Mucosa of gallbladder (tissue), 1 donor: ENCODE data around the gene RAD1. TPM values are rescaled to one million over a fixed set of nuclear protein-coding genes. Genes with fewer than 3 reads are reported as not detected.
A peak's percentile ranks its signal among the peaks of the same experiment; 100 is the strongest.

Experiments
- DNase-seq: peaks from one replicate; pipeline ENCODE4 v3.0.0-alpha.2; 2020; ENCODE audit warnings: low spot score
- total RNA-seq: library from RNA; stranded (reverse); gene quantifications from one replicate; pipeline ENCODE4 v1.2.1, GENCODE V29; 2021
- donor health status: DM: no; HTN: no; CAD: no.

The RAD1 gene
- total RNA-seq, 1 donor from 2014 or later, result 16.9 TPM

DNA sequence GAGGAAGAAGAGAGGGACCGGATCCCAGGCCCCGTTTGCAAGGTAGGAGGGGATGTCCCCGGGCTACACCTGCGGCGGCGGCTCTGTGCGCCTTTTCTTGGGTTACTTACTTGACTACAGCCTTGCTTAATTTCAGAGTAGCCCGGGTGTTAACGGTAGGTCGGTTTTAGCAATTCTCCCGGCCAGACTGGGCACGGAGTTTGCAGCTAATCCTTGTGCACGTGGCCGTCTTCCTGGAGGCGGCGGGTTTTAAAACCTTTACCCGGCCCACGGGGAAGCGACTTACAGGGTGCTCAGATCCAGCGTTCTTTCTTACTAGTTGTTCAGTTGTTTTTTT lies 520 bp upstream of the RAD1 start:
- DNase-seq, result no peak

DNA sequence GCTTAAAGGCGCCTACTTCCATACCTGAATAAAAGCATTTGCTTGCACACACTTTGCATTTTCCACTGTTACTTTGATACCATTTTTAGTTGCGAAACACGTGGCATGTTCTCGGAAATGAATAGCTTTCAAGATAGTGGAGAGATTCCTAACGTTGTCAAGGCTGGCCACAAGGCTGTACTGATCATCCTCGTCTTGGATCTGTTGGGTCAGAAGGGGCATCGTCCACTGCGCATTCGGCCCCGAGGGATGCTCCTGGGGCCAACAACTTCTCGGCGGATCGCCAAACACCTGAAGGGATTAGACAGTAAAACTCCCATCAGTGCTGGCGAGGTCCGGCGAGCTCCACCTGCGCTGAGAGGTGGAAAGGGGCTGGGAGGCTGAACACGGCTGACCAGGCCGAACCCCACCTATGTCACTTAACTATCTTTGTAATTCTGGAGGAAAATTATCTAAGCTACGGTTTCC lies 599 bp downstream of the RAD1 start:
- DNase-seq, result peak; percentile 14

DNA sequence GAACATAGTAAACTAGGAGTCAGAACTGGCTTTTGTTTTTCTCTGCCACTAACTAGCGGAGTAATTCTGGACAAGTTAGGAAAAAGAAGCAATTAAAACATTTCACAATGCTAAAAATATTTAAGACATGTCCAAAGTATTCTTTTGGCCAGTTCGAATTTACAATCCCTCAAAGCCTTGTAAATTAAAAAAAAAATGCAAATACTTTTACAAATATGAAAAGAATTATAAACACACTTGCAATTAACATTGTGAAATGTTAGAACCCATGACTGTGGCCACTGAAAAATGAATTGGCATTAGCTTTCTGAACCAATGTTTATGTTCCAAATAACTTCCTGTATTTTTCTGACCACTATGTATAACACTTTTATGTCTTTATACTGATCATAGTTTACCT lies 2.2 kb downstream of the RAD1 start:
- no peak for DNase-seq

DNA sequence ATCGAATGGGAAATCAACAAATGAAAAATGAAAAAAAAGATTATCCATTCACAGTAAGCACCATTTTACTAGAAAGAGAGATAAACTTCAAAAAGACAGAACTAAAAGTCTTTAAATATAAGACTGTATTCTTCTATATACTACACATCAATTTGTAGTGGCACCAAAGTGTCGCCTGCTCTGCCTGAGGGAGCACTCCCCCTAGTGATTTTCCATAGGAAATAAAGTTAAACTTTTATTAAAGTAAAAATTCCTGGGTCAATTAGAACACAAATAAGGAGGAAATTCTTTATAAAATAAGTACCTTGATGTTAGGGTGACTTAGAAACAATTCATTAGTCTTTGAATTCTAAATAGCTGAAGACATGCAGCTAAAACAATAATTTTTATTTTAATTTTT lies 9.7 kb downstream of the RAD1 start:
- no peak for DNase-seq

DNA sequence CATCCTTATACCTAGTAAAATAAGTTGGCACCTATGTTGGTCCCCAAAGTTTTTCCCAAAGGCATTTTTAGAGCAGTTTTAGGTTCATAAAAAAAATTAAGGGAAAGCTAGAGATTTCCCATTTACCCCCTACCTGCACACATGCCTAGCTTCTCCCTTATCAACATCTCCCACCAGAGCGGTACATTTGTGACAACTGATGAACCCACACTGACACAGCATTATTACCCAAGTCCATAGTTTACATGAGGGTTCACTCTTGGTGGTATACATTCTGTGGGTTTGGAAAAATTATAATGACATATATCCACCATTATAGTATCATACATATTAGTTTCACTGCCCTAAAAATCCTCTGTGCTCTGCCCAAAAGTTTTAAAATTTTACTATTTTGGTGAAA lies 12.0 kb downstream of the RAD1 start:
- no peak for DNase-seq

DNA sequence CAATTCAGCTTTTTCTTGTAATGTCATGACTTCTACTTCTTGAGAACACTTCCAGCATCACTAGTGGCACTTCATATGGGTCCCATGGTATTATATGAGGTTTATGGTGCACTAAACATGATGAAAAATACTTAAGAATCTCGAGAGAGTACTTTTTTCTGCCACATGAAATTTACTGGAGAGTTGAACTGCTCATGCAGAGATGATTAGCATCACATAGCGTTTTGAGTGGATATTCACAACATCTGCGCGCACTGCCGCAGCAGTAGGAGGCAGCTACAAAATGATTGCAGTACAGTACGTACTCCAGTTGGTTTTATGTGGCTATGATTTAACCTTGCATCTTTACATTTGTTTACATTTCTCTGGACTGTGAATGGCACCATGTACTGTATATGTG lies 14.7 kb downstream of the RAD1 start:
- DNase-seq, result no peak

DNA sequence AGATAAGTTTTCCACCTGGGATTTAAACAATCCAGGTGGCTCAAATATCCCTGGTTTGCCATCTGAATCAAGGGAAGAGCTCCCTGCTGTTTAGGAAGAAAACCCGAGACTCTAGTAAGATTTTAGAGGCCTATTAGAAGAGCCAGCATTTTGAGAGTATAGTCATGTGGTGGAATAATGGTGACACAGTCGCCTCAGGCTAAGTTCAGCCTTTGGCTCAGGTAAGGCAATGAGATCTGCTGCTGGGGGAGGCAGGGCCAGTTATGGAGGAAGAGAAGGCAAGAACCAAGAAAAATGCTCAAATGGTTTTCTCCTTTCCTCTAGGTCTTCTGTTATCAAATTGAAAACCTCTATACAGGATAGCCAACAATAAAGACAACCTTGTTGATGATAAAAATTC lies 16.2 kb downstream of the RAD1 start:
- no peak for DNase-seq

DNA sequence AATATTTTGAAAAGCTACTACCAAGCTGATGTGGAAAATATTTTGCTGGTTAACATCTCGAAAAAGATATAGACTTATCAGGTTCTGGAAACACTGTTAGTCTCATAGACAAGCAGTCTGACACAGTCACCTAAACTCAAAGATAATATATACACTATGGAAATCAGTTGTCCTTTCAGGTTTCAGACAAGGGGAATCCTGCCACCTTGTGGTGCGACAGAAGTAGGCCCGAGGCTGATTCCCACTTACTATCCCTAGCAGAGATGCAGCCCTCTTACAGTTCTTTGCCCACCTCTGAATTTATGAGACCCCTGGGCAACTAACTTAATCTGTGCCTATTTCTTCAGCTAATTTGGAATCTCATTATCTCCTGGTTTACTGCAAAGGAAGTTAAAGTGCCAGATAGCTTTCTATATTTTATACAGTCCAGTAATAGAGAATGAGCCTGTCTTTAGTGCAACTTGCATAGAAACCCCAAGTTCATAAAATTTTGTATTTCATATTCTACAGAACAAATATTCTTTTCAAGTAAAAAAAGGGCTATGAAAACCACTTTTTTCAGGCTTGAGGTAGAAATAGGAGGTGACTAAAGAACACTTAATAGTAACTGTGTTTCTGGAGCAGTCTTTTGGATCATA lies 16.9 kb downstream of the RAD1 start:
- peak; percentile 66 for DNase-seq

DNA sequence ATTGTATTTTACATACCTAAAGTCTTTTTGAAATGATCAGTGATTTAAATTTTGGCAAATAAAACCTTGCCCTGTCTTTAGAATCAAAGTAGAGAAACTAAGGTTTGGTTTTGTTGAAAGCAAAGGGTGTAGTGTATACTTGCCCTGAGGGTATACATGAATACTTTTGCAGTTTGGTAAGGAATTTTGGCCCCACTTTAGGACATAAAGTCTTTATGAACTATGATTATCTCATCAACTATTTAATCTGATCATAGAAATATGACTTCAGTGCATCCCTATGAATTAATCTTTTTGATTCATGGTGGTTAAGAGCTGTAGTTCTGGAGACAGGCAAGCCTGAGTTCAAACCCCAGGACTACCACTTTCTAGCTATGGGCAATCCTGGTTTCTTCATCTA lies 17.7 kb downstream of the RAD1 start:
- no peak for DNase-seq

DNA sequence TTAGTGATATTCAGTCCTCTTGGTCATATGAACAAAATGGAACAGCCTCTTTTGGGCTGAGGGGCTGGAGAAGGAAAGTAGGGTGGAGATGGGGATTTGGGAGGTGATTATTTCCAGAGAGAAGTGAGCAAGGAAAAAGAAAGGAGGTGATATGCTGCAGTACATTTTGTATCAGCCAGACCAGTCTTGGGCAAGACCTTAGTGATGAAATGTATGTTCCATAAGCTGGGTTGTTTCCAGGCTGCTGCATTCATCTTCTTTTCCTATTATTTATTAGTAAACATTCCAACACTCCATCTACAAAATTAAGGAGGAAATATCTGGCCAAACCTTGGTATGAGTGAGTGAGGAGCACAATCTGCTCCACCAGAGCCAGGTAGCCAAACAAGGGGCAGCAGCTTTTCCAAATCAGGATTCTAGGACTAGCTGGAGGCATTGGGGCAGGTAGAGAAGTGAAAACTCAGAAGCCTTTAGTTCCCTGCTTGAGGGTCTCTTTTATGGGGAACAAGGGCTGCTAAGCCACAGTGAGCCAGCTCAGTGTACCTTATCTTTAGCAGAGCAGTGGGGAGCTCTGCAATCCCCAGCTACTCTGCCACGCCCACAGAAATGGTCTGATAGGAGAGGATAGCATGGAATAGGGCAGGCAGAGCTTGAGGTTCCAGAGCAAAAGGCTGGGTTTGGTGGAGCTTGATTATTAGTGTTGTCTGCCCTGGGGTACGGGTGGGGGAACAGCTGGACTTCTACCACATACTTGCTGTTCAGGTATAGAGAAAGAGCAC lies 19.5 kb downstream of the RAD1 start:
- no peak for DNase-seq

DNA sequence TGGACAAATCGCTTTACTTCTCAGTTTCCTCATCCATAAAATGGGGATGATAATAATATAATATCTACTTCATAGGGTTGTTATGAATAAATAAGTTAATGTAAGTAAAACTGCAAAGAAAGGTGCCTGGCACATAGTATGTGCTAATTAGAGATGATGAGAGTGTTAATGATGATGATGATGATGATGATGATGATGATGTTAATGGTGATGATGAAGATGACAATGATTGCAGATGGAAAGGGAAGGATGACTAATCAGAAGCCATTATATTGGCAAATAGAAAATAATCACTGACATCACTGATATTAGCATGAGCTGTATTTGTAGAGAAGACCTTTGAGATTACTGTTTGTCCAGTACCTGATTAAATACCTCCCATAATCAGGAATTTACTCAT lies 20.6 kb downstream of the RAD1 start:
- DNase-seq, result no peak

DNA sequence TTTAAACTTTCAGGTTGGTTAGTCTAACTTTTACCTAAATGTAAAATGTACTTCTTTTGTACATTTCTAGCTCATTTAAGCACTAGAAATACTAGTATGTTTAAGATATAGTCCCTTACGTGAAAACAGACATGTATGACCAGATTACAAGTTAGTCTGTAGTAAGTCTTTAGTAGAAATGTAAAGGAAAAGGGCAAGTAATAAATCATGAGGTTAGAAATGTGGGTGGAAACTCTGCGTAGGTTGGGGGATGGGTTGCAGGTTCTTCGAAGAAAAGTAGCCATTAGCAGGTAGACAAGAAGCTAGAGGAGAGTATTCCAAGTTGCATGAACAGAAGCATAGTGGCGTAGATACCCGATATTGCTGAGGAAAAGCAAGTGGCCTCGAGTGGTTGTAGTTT lies 22.9 kb downstream of the RAD1 start:
- DNase-seq, result no peak

DNA sequence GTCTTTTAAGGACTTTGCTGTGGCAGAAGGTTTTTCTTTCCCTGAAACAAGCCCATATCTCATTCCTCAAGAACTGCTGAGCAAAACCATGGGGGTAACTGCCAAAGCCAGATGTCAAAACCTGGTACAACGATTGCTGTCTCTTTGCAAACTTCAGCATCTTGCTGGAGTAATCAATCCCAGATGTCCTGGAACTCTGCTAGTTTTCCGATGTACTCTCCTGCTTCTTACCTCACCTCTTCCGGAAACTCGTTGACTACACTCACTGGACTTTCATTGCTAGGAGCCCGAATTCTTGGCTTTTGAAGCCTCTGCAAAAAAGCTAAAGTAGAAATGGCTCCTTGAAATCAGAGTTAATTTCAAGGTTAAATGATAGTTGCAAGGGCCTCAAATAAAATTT lies 23.3 kb downstream of the RAD1 start:
- no peak for DNase-seq

DNA sequence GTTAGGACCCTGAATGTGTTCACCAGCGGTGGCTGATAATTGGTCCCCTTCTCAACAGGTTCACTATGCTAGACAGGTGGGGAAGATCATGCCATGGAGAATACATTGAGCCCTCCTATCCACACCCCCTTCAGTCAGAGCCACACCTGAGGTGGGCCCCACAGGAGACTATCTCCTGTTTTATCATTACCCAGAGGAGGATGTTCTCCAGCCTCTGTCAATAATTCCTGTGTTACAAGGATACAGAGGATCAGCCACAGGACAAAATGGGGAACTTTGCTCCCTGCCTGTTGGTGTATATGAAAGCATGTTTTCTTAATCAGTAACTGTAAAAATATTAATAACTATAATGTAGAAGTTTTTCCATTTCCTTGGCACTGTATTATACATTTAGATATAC lies 25.9 kb downstream of the RAD1 start:
- no peak for DNase-seq

DNA sequence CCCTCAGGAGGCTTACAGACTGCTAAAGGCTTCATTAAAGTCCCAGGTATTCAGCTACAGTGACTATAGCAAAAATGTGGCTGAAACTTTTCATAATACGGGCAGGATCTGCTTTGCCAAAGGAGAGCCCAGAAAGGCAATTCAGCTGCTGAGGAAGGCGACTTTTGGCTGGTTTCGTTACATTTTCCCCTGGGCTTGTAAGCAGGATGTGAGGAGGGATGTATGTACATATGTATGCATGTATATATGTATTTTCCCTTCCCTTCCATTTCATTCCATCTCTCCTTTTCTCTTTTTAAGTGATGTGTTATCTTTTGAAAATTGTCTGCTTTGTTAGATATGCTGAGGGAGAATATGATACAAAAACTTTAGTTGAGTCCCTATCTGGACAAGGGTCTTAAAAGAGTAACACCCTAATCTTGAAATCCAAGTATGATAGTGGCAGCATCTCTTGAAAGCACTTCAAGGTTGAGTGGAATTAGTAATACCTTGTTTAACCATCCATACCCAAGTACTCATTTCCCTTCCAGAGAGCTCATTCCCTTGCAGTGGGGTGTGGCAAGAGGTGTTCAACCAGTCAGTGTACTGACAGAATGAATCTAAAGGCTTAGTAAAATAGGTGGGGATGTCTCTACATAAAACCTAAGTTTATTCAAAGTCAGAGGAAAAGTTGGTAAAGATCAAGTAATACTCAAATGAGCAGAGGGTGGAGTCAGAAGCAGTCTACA lies 28.7 kb downstream of the RAD1 start:
- no peak for DNase-seq

DNA sequence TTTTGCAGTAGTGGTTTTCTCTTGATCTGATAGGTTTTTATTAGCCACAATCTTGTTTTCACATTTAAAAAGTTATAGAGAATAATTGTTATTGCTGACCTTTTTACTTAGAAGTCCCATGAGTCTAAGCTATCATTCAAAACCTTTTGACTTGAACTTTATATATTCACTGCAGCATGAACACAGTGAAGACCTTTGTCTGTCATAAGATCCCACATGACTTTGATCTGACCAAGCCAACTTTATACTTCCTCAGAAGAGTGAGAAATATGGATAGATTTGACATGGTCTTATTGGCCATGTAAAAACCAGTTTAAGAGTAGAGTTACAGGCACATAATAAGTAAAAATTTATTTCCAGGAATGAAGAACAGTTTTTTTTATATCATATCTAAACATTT lies 34.1 kb downstream of the RAD1 start:
- DNase-seq, result no peak

DNA sequence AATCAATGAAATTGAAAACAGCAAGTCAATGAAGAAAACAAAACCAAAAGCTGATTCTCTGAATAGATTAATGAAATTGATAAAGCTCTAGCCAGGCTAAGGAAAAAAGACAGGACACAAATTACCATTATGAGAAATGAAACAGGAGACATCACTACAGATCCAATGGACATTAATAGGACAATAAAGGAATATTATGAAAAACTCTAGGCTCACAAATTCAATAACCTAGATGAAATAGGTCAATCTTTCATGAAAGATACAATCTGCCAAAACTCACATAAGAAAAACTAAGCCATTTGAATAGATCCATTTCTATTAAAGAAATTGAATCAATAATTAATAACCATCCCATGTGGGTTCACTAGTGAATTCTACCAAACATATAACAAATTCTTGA lies 39.0 kb downstream of the RAD1 start:
- no peak for DNase-seq

DNA sequence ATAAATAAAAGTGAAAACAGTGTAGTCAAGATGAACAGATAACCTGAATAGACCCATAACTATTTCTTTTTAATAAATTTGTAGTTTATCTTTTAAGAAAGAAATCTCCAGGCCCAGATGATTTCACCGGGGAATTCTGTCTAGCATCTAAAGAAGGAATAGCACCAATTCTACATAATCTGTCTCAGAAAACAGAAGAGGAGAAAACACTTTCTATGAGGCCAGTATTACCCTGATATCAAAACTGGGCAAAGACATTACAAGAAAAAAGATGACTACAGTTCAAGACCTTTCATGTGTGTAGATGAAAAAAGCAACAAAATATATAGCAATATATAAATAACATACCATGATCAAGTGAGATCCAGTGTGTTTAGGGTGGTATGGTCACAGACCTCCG lies 44.9 kb downstream of the RAD1 start:
- no peak for DNase-seq

DNA sequence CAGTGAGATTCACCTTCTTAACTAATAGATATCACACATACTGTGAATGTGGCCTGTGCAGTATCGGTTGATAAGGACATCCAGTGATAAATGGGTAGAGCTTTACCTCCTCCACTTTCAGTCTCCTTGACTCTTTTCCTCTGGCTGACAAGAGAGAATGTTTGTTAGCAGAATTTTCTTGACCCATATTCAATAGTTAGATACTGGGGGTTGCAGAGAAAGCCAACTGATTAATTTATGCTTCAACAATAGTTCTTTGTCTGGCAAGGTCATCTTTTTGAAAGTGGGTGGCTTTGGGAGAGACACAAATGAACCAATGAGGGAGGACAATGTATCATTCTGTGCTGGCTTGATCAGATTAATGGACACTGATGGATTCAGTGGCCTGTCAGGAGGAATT lies 46.0 kb downstream of the RAD1 start:
- no peak for DNase-seq

DNA sequence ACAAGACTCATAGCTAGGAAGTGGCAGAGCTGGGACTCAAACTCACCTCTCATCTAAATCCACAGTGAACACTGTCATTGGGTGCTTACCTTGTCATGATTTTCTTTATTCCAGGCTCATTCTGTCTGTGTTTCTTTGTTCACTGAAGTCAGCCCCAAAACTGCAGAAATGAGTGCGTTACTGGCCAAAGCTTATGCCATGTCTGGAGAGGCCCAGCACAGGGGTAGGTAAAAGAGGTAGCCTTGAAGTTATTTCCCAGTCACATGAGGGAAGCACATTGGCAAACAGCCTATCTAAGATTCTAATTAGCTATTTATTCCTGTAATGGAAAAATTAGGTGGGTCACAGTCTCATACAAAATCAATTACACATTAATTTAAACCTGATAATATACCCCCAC lies 46.5 kb downstream of the RAD1 start:
- DNase-seq, result no peak

DNA sequence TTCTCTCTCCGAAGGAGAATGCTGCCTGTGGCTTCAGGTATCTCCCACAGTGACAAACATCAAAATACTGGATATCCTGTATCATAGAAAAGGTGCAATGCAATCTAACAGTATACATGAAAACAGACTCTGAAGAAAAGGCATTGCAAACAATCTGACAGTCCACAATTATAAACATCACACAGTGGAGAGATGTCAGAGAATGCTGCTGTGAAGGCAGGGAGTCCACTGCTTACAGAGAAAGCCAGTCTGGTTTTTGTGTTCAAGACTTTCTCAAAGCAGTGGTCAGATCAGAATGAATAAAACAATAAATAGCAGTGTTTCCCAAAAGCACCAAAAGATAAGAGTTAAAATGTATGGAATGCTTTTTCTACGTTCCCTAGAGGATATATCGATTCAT lies 47.6 kb downstream of the RAD1 start:
- DNase-seq, result no peak

DNA sequence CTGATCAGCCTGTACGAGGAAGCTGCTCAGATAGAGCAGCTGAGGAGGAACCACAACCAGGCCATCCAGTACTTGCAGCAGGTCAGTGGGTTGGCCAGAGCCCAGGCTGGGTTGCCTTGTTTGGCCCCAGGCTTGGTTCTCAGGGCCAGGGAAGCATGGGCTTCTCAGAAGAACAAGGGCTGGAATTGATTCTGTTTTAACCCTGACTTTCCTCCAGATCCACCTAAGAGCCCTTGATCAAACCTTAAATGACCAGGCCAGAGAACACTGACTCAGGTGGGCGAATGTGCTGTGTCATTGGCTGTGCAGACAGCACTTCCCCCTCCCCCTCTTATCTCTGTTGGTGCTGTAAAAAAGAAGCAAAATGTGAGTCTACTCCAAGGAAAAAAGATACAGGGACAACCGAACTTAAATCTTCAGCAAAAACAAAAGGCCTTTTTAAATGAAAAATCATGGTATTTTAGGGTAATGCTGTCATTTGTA lies 48.3 kb downstream of the RAD1 start:
- DNase-seq, result no peak

DNA sequence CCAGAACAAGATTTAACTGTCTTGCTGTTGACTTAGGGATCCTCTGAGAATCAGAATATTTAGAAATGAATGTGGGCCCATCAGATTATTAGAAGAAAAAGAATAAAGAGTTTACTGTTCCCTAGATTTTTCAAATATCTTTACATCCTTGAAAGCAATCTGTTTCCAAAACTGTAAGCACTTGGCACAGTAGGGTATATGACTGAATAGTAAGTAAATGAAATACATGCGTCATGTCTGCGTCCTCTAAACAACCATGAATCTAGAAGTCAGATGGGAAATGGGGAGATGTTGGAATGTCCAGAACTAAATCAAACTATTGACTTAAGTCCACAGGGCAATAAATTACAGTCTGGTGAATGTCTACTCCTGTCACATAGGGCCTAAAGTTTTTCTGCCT lies 50.2 kb downstream of the RAD1 start:
- DNase-seq, result no peak
